ENCODE data around the gene PAX2.

DNA sequence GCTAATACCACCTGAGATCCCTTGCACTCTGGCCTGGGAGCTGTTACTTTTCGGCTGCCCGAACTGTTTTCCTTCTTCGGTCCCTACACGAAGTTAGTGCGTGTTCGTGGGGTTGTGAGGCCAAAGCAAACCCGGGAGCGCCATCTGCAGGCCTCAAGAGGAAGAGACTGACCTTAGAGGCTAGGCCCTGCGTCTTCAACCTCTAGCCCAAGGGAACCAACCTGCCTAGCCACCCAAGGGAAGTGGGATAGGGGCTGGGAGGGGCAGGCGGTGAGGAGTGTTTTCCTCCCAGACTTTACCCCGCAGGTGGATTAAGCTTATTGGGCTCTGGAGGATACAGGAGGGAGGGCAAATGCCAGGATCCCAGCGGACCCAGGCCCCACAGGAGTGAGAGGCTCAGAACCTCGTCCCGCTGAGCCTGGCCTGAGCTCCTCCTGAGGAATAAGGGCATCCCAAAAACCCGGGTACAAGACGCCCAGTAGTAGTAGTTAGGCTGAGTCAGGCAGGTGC lies 1.7 kb upstream of the PAX2 start:
- TF ChIP-seq, protein P1, sequence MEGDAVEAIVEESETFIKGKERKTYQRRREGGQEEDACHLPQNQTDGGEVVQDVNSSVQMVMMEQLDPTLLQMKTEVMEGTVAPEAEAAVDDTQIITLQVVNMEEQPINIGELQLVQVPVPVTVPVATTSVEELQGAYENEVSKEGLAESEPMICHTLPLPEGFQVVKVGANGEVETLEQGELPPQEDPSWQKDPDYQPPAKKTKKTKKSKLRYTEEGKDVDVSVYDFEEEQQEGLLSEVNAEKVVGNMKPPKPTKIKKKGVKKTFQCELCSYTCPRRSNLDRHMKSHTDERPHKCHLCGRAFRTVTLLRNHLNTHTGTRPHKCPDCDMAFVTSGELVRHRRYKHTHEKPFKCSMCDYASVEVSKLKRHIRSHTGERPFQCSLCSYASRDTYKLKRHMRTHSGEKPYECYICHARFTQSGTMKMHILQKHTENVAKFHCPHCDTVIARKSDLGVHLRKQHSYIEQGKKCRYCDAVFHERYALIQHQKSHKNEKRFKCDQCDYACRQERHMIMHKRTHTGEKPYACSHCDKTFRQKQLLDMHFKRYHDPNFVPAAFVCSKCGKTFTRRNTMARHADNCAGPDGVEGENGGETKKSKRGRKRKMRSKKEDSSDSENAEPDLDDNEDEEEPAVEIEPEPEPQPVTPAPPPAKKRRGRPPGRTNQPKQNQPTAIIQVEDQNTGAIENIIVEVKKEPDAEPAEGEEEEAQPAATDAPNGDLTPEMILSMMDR (IDR thresholded peaks at IDR 0.05; ENCODE audit: insufficient read depth, low read length), result peak; percentile 69
- TF ChIP-seq POLR2AphosphoS5 (IDR thresholded peaks at IDR 0.05; ENCODE audit: low read depth), result no peak
- no peak for TF ChIP-seq GABPA (IDR thresholded peaks at IDR 0.05; ENCODE audit: low read depth)
